Activated T-cell treated with anti-CD3 and anti-CD28 coated beads, Interleukin-2, amount 50 U/mL, for 72 hours (primary cell): ENCODE data around the gene APPL1. TPM values are rescaled to one million over a fixed set of nuclear protein-coding genes. Genes with fewer than 3 reads are reported as not detected.
"Not testable (repeated sequence)": the region's sequence is repeated elsewhere in the genome, so short reads cannot be mapped to it uniquely, and the experiment has no call there.

Experiments used
- ATAC-seq, 2 donors: fragments of 150-1000 bp; cut with Tn5 transposase; replicated peaks in 1 of 2; 2 replicates each; pipeline ENCODE4 v1.10.0; 2021; ENCODE audit warnings: moderate library complexity in 2 of 2, mild to moderate bottlenecking in 1 of 2
- DNase-seq, 2 donors: peaks; one replicate each; pipeline ENCODE4 v3.0.0; 2021 to 2022; ENCODE audit warnings: mixed read lengths in 1 of 2
- H3K27ac Mint-ChIP-seq: one replicate; pipeline ENCODE4 v1.8.0; 2022; ENCODE audit warnings: mild to moderate bottlenecking, moderate library complexity, mixed read lengths
- H3K27me3 Mint-ChIP-seq: one replicate; pipeline ENCODE4 v1.8.0; 2022; ENCODE audit warnings: low read depth, mixed read lengths
- H3K36me3 Mint-ChIP-seq, 2 donors: one replicate each; pipeline ENCODE4 v1.8.0; 2022; ENCODE audit warnings: mixed read lengths in 2 of 2, mild to moderate bottlenecking in 1 of 2; ENCODE audit not compliant: insufficient read depth in 2 of 2
- H3K4me1 Mint-ChIP-seq: one replicate; pipeline ENCODE4 v1.8.0; 2022; ENCODE audit warnings: low read depth, mixed read lengths
- H3K4me3 Mint-ChIP-seq, 2 donors: one replicate each; pipeline ENCODE4 v1.8.0; 2022; ENCODE audit warnings: mild to moderate bottlenecking in 2 of 2, mixed read lengths in 2 of 2, moderate library complexity in 2 of 2
- H3K9me3 Mint-ChIP-seq, 2 donors: one replicate each; pipeline ENCODE4 v1.8.0; 2022; ENCODE audit warnings: mixed read lengths in 2 of 2
- total RNA-seq, 2 donors: library from RNA; stranded (reverse); gene quantifications; one replicate each; pipeline ENCODE4 v1.2.3, GENCODE V29; 2022

The APPL1 gene
- total RNA-seq, 2 donors from 2014 or later = 28.0 to 37.4 TPM

DNA sequence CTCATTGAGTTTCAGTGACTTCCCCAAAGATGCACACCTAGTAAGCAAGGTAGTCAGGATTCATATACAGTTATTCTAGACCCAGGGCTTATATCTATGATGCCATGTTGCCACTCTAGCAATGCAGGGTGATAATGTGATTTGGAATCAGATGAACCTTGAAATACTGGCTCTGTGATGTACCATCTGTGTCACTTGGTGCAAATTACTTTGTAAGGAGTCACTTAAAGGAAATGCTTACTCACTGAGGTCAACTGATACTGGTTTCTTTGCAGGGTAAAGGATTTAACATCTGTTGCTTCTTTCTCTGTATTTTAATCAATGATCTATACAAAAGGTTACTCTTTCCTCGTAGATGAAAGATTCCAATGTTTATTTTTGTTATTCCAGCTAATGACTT is 54.2 kb downstream of the APPL1 start:
- ATAC-seq = peak; percentile 69 to 76

DNA sequence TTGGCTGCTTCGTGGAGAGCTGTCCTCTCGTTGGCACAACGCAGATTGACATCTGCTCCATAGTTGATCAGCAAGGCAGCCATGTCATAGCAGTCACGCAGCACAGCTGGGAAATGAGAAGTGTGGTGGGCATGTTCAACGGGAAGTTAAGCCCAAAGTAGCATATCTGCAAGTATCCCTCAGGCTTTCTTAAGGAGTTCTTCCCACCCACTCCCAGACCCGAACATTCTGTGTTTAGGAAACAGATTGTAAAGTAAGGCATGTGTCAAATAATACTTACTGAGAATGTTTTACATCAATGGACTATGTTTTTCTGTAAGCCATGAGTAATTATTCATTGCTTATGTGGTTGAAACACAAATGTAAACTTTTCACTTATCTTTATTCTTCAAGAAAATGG is 55.8 kb downstream of the APPL1 start:
- Mint-ChIP-seq H3K27ac (no peak overlapping the region), H3K4me3 (no peak overlapping the region), H3K9me3 (peaks cover 0 to 2% of the 10 kb centered on the region in 2 donors), H3K4me1 (no peaks in the 10 kb centered on the region), H3K27me3 (peaks cover 6% of the 10 kb centered on the region), H3K36me3 (peaks cover 2 to 3% of the 10 kb centered on the region in 2 donors)
- ATAC-seq (no peak), DNase-seq (no peak)

More for the DNA sequence above, 54.2 kb downstream of the APPL1 start:
- H3K9me3 Mint-ChIP-seq = peaks cover 0 to 2% of the 10 kb centered on the region in 2 donors
- no peak overlapping the region for H3K27ac Mint-ChIP-seq
- H3K27me3 Mint-ChIP-seq = peaks cover 5% of the 10 kb centered on the region
- H3K36me3 Mint-ChIP-seq = peaks cover 2% of the 10 kb centered on the region in 2 donors
- no peak overlapping the region for H3K4me3 Mint-ChIP-seq
- no peaks in the 10 kb centered on the region for H3K4me1 Mint-ChIP-seq
- no peak for DNase-seq

DNA sequence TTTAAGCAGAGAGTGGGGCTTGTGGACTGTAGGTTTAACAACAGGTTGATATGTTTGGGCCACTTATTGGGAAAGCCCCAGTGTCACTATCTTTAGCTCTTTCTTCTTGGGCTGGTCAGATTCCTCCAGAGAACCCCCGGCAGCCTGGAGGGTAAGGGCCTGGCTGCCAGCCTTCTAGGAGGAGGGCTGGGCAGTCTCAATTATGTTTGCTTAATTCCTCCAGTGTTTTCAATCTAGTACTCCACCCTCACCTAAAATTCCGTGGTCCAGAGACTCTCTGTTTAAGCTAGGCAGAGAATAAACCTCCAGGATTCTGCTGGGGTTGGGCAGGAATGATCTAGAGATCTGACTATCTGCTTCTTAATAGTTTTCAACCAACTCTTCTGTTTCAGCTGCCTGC is 59.7 kb downstream of the APPL1 start:
- H3K9me3 Mint-ChIP-seq = no peaks in the 10 kb centered on the region

DNA sequence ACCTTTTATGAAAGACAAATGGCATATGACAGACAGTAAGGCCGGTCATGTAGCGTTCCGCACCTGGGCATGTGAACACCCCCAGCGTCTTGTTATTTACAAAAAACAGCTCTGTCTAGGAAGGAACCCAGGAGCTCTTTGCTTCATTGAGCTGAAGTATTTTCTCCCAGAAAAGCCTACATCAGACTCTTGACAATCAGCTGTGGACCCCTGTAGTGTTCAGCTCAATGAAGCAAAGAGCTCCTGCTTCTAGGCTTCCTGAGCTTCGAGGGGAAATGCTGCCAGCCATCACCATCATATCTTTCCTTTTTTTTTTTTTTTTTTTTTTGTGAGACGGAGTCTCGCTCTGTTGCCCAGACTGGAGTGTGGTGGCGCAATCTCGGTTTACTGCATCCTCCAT is 60.9 kb downstream of the APPL1 start:
- no peak for ATAC-seq
- no peak for DNase-seq
- Mint-ChIP-seq H3K27ac (no peak overlapping the region), H3K27me3 (peaks cover 16% of the 10 kb centered on the region), H3K36me3 (peaks cover 0 to 2% of the 10 kb centered on the region in 2 donors), H3K9me3 (no peaks in the 10 kb centered on the region), H3K4me3 (no peak overlapping the region), H3K4me1 (no peaks in the 10 kb centered on the region)

More for the DNA sequence above, 59.7 kb downstream of the APPL1 start:
- Mint-ChIP-seq H3K36me3 (peaks cover 0 to 2% of the 10 kb centered on the region in 2 donors), H3K4me1 (no peaks in the 10 kb centered on the region), H3K4me3 (no peak overlapping the region), H3K27me3 (peaks cover 16% of the 10 kb centered on the region), H3K27ac (no peak overlapping the region)
- ATAC-seq (no peak), DNase-seq (no peak)

DNA sequence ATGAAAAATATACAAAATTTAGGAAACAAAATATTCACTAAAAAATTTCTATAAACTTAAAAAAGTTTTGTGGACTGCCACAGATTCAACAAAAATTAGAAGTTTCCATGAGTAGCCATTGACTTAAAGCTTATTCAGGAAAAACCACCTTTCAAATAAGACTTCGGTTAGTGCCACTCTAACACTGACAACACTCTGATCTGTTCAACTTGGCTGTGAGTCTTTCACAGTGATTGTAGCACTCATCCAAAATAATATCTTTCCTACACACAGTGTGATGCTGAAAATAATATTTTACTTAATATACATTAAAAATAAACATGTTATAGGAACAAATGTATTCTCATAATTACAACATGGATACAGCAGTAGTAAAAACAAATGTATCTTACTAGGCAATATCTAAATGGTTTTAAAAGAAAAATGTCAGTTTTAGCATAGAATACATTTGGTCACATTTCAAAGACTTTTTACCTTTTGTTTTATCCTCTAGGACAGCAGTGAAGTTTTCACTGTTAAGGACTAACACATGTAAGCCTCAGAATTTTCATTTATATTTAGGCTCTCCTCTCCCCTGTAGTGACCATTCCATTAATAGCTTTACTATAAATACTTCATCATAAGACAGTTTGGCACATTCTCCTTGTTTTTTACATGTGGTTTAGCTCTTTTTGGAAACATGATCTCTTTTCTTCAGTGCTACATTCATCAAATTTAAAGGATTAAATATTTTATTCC is 64.8 kb downstream of the APPL1 start, which contains the start of gene ASB14:
ASB14 (minus strand) TSS at position 527 of the 738 bp plus-strand sequence. CDS start 652 bp downstream, outside the sequence.
- Mint-ChIP-seq H3K4me1 (no peaks in the 10 kb centered on the region), H3K27ac (no peak within 1 kb of the TSS), H3K9me3 (no peaks in the 10 kb centered on the region), H3K27me3 (peaks cover 24% of the 10 kb centered on the region), H3K36me3 (no peaks in the 10 kb centered on the region), H3K4me3 (no peak within 1 kb of the TSS)
- DNase-seq = no peak
- no peak for ATAC-seq

DNA sequence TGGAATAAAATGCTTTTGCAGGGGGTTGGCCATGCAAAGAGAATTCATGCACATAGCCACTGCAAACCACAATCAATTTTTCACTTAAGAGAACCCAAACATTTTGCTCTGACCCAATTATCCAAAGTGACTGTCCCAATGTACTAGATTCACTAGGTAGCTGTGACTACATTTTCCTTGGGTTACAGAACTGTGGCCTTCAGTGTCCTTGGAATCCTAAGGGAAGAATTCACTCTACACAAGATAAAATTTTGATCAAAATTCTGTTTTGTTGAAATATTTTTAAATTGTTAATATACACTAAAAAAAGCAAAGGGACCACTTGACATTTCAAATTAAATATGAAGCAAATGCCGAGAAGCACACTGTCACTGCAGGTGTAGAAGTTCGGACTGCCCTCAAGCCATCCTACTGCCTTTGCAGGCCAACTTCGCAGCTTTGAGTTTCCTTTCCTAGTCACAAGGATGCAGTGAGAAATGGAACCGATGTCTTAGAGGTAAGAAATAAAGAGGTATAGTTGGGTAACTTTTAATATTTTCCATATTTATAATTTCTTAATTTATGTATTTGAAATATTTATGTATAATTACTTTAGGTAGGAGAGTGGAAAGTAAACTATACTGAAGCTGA is 65.5 kb downstream of the APPL1 start:
- H3K4me1 Mint-ChIP-seq = no peaks in the 10 kb centered on the region
- no peak overlapping the region for H3K27ac Mint-ChIP-seq
- no peaks in the 10 kb centered on the region for H3K9me3 Mint-ChIP-seq
- H3K27me3 Mint-ChIP-seq = peaks cover 31% of the 10 kb centered on the region
- DNase-seq (no peak), ATAC-seq (no peak)
- no peak overlapping the region for H3K4me3 Mint-ChIP-seq
- no peaks in the 10 kb centered on the region for H3K36me3 Mint-ChIP-seq

DNA sequence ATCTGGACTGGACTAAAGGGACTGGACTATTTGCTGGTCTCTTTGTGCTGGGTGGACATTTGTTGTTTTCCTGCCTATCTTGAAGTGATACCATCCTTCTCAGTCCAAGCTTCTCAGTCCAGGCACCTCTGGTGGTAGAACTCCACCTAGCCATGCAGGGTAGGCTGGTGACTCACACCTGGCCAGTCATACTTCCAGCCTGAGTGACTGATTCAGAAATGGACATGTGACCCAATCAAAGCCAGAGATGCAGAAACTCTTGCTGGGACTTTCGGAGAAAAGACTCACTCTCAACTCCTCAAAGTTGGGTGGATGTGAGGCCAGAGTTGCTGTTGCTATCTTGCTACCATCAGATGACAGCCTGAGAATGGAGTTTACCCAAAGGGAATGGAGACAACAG is 70.5 kb downstream of the APPL1 start:
- H3K4me3 Mint-ChIP-seq = no peak overlapping the region

DNA sequence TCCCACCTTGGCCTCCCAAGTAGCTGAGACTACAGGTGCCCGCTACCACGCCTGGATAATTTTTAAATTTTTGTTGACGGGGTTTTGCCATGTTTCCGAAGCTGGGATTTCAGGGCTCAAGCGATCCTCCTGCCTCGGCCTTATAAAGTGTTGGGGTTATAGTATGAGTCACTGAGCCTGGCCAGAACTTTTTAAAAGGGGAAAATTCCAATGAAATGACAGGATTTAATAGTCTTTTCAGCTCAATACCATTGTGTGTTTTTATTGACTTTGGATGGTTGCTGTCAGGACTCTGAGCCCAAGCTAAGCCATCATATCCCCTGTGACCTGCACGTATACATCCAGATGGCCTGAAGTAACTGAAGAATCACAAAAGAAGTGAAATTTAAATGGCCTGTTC is 76.0 kb downstream of the APPL1 start:
- not testable (repeated sequence) for H3K36me3 Mint-ChIP-seq, DNase-seq, H3K4me1 Mint-ChIP-seq, H3K27ac Mint-ChIP-seq, H3K4me3 Mint-ChIP-seq, ATAC-seq, H3K9me3 Mint-ChIP-seq, H3K27me3 Mint-ChIP-seq

More for the DNA sequence above, 70.5 kb downstream of the APPL1 start:
- ATAC-seq (peak; percentile 73 to 93), DNase-seq (peak; percentile 16 to 28)
- peaks cover 28% of the 10 kb centered on the region for H3K27me3 Mint-ChIP-seq
- H3K4me1 Mint-ChIP-seq = no peaks in the 10 kb centered on the region
- no peaks in the 10 kb centered on the region for H3K36me3 Mint-ChIP-seq
- H3K9me3 Mint-ChIP-seq = no peaks in the 10 kb centered on the region
- no peak overlapping the region for H3K27ac Mint-ChIP-seq

DNA sequence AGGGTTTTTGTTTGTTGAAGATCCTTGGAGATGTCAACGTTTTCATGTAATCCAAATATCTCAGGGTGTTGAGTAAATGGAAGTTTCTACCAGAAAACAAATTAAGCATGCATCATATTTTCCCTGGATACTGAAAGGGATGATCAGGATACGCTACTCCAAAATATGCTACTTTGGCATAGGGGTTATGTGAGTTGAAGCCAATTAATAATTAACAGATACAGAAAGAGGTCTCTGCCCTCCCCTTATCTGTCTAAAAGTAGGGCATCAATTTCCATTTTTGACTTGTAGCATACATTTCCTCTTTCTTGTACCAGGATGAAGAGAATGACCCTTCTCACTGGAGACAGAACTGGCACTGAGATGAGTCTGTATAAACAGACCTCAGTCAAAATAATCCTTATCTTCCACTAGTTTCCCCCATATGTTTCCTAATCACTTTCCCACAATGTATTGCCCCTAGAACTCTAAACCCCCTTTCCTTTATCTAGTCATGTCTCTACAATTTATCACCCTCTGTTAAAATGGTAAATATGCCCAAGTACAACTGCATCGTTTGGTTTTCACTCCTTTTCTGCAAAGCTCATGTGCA is 82.3 kb downstream of the APPL1 start:
- no peak overlapping the region for H3K4me3 Mint-ChIP-seq
- H3K27me3 Mint-ChIP-seq = peaks cover under 1% of the 10 kb centered on the region
- no peak overlapping the region for H3K27ac Mint-ChIP-seq
- no peaks in the 10 kb centered on the region for H3K4me1 Mint-ChIP-seq
- DNase-seq (no peak), ATAC-seq (no peak)
- no peaks in the 10 kb centered on the region for H3K9me3 Mint-ChIP-seq
- H3K36me3 Mint-ChIP-seq = no peaks in the 10 kb centered on the region

DNA sequence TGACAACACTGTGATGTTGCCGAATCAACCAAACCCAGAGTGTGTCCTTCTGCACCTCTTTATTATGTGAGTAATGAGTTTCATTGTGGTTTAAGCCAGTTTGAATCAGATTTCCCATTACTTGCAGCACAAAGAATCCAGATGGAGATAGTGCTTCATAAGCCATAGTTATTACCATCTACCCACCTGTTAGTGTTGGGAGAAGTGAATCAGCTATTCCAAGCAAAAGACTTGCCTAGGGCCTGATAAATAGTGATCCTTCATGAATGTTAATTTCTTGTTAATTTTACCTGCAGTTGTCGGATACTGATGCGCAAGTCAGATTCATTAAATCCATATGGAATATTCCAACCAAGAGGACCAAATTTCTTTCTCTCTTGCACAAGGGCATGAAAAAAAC is 86.7 kb downstream of the APPL1 start:
- no peak overlapping the region for H3K27ac Mint-ChIP-seq
- no peaks in the 10 kb centered on the region for H3K4me1 Mint-ChIP-seq
- ATAC-seq (no peak), DNase-seq (no peak)
- peaks cover 0 to 2% of the 10 kb centered on the region in 2 donors for H3K9me3 Mint-ChIP-seq
- H3K36me3 Mint-ChIP-seq = no peaks in the 10 kb centered on the region
- no peak overlapping the region for H3K4me3 Mint-ChIP-seq
- H3K27me3 Mint-ChIP-seq = peaks cover 39% of the 10 kb centered on the region

Other genes starting within 250 kb of the APPL1 start
- not detected for gene SPATA12, start 167.1 kb upstream of the APPL1 start, total RNA-seq
- gene IL17RD, start 62.4 kb upstream of the APPL1 start, total RNA-seq = under 1 TPM; 0.07 to 0.09 TPM
- gene HESX1, start 27.8 kb upstream of the APPL1 start, total RNA-seq = under 1 TPM; 0.62 to 0.72 TPM
- gene ASB14, start 65.0 kb downstream of the APPL1 start, total RNA-seq = not detected